B cell (primary cell): ENCODE results near the gene TWSG1. TPM values are rescaled to one million over a fixed set of nuclear protein-coding genes. Genes with fewer than 3 reads are reported as not detected.

ENCODE experiments used
- ATAC-seq: fragments of 200-7000 bp; cut with Tn5 transposase; one replicate; pipeline ENCODE4 v1.10.0; 2021; ENCODE audit warnings: low read depth, mild to moderate bottlenecking, moderate number of reproducible peaks, moderate library complexity
- CTCF ChIA-PET: fragments of 350-600 bp; sonication (Branson Sonifier 250); formaldehyde crosslinking; loops from one replicate; lab custom pipeline; 2021; ENCODE audit warnings: antibody characterized with exemption, inconsistent platforms; lab: Charles Lee
- POLR2A ChIA-PET: fragments of 350-600 bp; sonication (Branson Sonifier 250); formaldehyde crosslinking; loops from one replicate; lab custom pipeline; 2021; ENCODE audit warnings: antibody characterized with exemption; lab: Charles Lee
- DNase-seq: peaks from one replicate; pipeline ENCODE4 v3.0.0; 2013
- H2AFZ ChIP-seq: 2 replicates; pipeline ENCODE4 v1.6.1; 2012; ENCODE audit warnings: mild to moderate bottlenecking, low read depth, low read length; ENCODE audit not compliant: insufficient read depth, poor library complexity, severe bottlenecking
- H3K27ac ChIP-seq, 2 donors: 1 replicate in 1 of 2; 2 replicates in 1 of 2; pipeline ENCODE4 v1.5.1; 2012 to 2013; ENCODE audit warnings: low read length in 2 of 2, mild to moderate bottlenecking in 2 of 2, moderate library complexity in 1 of 2
- H3K27me3 ChIP-seq, 4 experiments: fragments of 200-600 bp in 1 of 4; sonication (generic) in 1 of 4; replicated peaks in 1 of 4; 1 replicate in 2 of 4; 2 replicates in 2 of 4; pipeline versions ENCODE4 v1.6.1 to v1.7.0; 2013 to 2016; ENCODE audit warnings: low read length in 3 of 4, mild to moderate bottlenecking in 2 of 4, mixed read lengths in 1 of 4, moderate library complexity in 1 of 4; ENCODE audit not compliant: insufficient read depth in 4 of 4, control insufficient read depth in 3 of 4; ENCODE audit errors: control extremely low read depth in 1 of 4
- H3K36me3 ChIP-seq, 2 experiments: replicated peaks in 1 of 2; 1 replicate in 1 of 2; 2 replicates in 1 of 2; pipeline versions ENCODE4 v1.6.1 to v1.7.1; 2013; ENCODE audit warnings: low read length in 1 of 2; ENCODE audit not compliant: insufficient read depth in 2 of 2, control insufficient read depth in 1 of 2; ENCODE audit errors: control extremely low read depth in 1 of 2, extremely low read depth in 1 of 2
- H3K4me1 ChIP-seq, 2 donors: fragments of 200-600 bp in 1 of 2; sonication (generic) in 1 of 2; 1 replicate in 1 of 2; 2 replicates in 1 of 2; pipeline versions ENCODE4 v1.5.1 to v1.6.1; 2013 to 2017; ENCODE audit warnings: low read length in 2 of 2; ENCODE audit not compliant: control insufficient read depth in 2 of 2, insufficient read depth in 2 of 2
- H3K4me2 ChIP-seq: replicated peaks from 2 replicates; pipeline ENCODE3; 2012; ENCODE audit warnings: mild to moderate bottlenecking, low read depth, low read length; ENCODE audit not compliant: poor library complexity, severe bottlenecking
- H3K4me3 ChIP-seq, 5 experiments: fragments of 200-600 bp in 1 of 5; sonication (generic) in 1 of 5; 1 replicate in 3 of 5; 2 replicates in 2 of 5; pipeline versions ENCODE4 v1.5.1 to v1.7.0; 2011 to 2016; ENCODE audit warnings: low read length in 4 of 5, mild to moderate bottlenecking in 4 of 5, low read depth in 2 of 5, control low read depth in 1 of 5, moderate library complexity in 1 of 5; ENCODE audit not compliant: insufficient read depth in 1 of 5; ENCODE audit errors: control extremely low read depth in 1 of 5, extremely low read depth in 1 of 5
- H3K79me2 ChIP-seq: fragments of 200-600 bp; sonication (generic); one replicate; pipeline ENCODE4 v1.6.0; 2016; ENCODE audit warnings: low read length; ENCODE audit not compliant: control insufficient read depth, insufficient read depth
- H3K9ac ChIP-seq: fragments of 200-600 bp; sonication (generic); 2 replicates; pipeline ENCODE4 v1.6.1; 2017; ENCODE audit warnings: mild to moderate bottlenecking, low read length, moderate library complexity
- H3K9me3 ChIP-seq, 3 donors: one replicate each; pipeline versions ENCODE4 v1.6.1 to v1.7.1; 2013; ENCODE audit warnings: low read length in 2 of 3; ENCODE audit not compliant: control insufficient read depth in 2 of 3, insufficient read depth in 1 of 3; ENCODE audit errors: control extremely low read depth in 1 of 3
- H4K20me1 ChIP-seq: 2 replicates; pipeline ENCODE4 v1.6.0; 2012; ENCODE audit warnings: mild to moderate bottlenecking, low read length; ENCODE audit not compliant: insufficient read depth, control insufficient read depth, poor library complexity, severe bottlenecking
- H3K27ac Mint-ChIP-seq: one replicate; pipeline ENCODE4 v1.8.0; 2021; ENCODE audit warnings: mixed read lengths
- H3K27me3 Mint-ChIP-seq: one replicate; pipeline ENCODE4 v1.8.0; 2021; ENCODE audit warnings: mixed read lengths
- H3K4me1 Mint-ChIP-seq: one replicate; pipeline ENCODE4 v1.8.0; 2021; ENCODE audit warnings: mixed read lengths
- H3K4me3 Mint-ChIP-seq: one replicate; pipeline ENCODE4 v1.8.0; 2021; ENCODE audit warnings: mixed read lengths
- H3K9me3 Mint-ChIP-seq: one replicate; pipeline ENCODE4 v1.8.0; 2022; ENCODE audit warnings: mixed read lengths; ENCODE audit not compliant: insufficient read depth
- CTCF ChIP-seq: fragments of 200-600 bp; IDR thresholded peaks from one replicate; pipeline ENCODE4 v1.8.0; 2022; ENCODE audit warnings: antibody characterized with exemption, mild to moderate bottlenecking
- EZH2 ChIP-seq: IDR thresholded peaks from 2 replicates; pipeline ENCODE4 v1.6.1; 2012; ENCODE audit warnings: borderline replicate concordance, low read depth, mild to moderate bottlenecking, moderate library complexity, low read length; ENCODE audit not compliant: insufficient read depth, poor library complexity, severe bottlenecking
- whole genome bisulfite sequencing: methylation state at CpG from one replicate; pipeline ENCODE4 v1.1.5; 2013; ENCODE audit warnings: missing lambda C conversion rate; ENCODE audit not compliant: insufficient coverage; 5-methylcytosine and 5-hydroxymethylcytosine counted together
- intact Hi-C: fragments of 100-400 bp; cut with micrococcal nuclease; formaldehyde crosslinking; loops from one replicate; pipeline ENCODE4 v1.10.0; 2022
- polyA plus RNA-seq: library from polyadenylated mRNA; depleted of rRNA; stranded (reverse); fragments of >200 nt; gene quantifications from 2 replicates; pipeline ENCODE4 v1.2.3, GENCODE V29; 2012
- total RNA-seq, 2 donors: library from RNA; stranded (reverse); fragments of 120-200 nt in 1 of 2; gene quantifications; 1 replicate in 1 of 2; 2 replicates in 1 of 2; pipeline versions ENCODE4 v1.2.3 to v1.2.4, GENCODE V29; 2013 to 2022

TWSG1 gene
- total and polyA plus RNA-seq, 2 donors (not counting 1 experiment from before 2014, with no cell fraction given), result 1.1 to 6.3 TPM

GRCh38 chr18:9392726-9393125, 58.2 kb downstream of the TWSG1 start:
- POLR2A ChIA-PET, result no interaction called here
- H3K4me1 ChIP-seq, result no peaks in the 10 kb centered on the region
- no peaks in the 10 kb centered on the region for H4K20me1 ChIP-seq
- Mint-ChIP-seq H3K27ac (no peak overlapping the region), H3K9me3 (peaks cover 6% of the 10 kb centered on the region), H3K27me3 (no peaks in the 10 kb centered on the region), H3K4me3 (no peak overlapping the region), H3K4me1 (peaks cover 2% of the 10 kb centered on the region)
- H3K79me2 ChIP-seq, result no peaks in the 10 kb centered on the region
- CTCF ChIA-PET, result no interaction called here
- no peak for DNase-seq
- TF ChIP-seq CTCF (no peak), EZH2 (no peak)
- no CpG with 5 or more reads among the region's 3 CpGs for WGBS
- H3K9me3 ChIP-seq, result peaks cover 0 to 5% (median 4%) of the 10 kb centered on the region in 3 donors
- H3K27ac ChIP-seq, result no peak overlapping the region
- no peak overlapping the region for H3K4me3 ChIP-seq
- no peak overlapping the region for H2AFZ ChIP-seq
- no peaks in the 10 kb centered on the region for H3K36me3 ChIP-seq
- no peaks in the 10 kb centered on the region for H3K27me3 ChIP-seq
- intact Hi-C loops, result no loop called here
- no peak overlapping the region for H3K9ac ChIP-seq
- ATAC-seq, result no peak
- H3K4me2 ChIP-seq, result no peak overlapping the region

GRCh38 chr18:9394046-9394445, 59.5 kb downstream of the TWSG1 start:
- Histone ChIP-seq H3K27me3 (no peaks in the 10 kb centered on the region), H3K9ac (no peak overlapping the region), H2AFZ (no peak overlapping the region), H3K4me3 (no peak overlapping the region), H4K20me1 (no peaks in the 10 kb centered on the region), H3K4me2 (no peak overlapping the region), H3K36me3 (no peaks in the 10 kb centered on the region), H3K27ac (no peak overlapping the region), H3K9me3 (peaks cover 0 to 5% (median 4%) of the 10 kb centered on the region in 3 donors), H3K4me1 (no peaks in the 10 kb centered on the region), H3K79me2 (no peaks in the 10 kb centered on the region)
- DNase-seq, result no peak
- H3K4me3 Mint-ChIP-seq, result no peak overlapping the region
- ChIA-PET CTCF (no interaction called here), POLR2A (no interaction called here)
- H3K27ac Mint-ChIP-seq, result no peak overlapping the region
- ATAC-seq, result no peak
- 100% methylated on average over 1 of the region's 3 CpGs for WGBS
- peaks cover 6% of the 10 kb centered on the region for H3K9me3 Mint-ChIP-seq
- H3K27me3 Mint-ChIP-seq, result no peaks in the 10 kb centered on the region
- intact Hi-C loops, result no loop called here
- H3K4me1 Mint-ChIP-seq, result peaks cover 2% of the 10 kb centered on the region
- no peak for TF ChIP-seq CTCF
- TF ChIP-seq EZH2, result no peak
